Placental pericyte (primary cell): ENCODE results near the gene HSH2D. TPM values are rescaled to one million over a fixed set of nuclear protein-coding genes. Genes with fewer than 3 reads are reported as not detected.

ENCODE experiments used
- small RNA-seq: library from RNA; depleted of rRNA; stranded (forward); fragments of <200 nt; gene quantifications from one replicate; pipeline ENCODE3, GENCODE V24; 2012; ENCODE audit warnings: low replicate concordance
- total RNA-seq: library from RNA; depleted of rRNA; stranded (reverse); fragments of >200 nt; gene quantifications from 2 replicates; pipeline ENCODE4 v1.2.3, GENCODE V29; 2012

HSH2D gene, protein sequence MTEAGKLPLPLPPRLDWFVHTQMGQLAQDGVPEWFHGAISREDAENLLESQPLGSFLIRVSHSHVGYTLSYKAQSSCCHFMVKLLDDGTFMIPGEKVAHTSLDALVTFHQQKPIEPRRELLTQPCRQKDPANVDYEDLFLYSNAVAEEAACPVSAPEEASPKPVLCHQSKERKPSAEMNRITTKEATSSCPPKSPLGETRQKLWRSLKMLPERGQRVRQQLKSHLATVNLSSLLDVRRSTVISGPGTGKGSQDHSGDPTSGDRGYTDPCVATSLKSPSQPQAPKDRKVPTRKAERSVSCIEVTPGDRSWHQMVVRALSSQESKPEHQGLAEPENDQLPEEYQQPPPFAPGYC
- not detected in 2 replicates for total RNA-seq

GRCh38 chr19:16143399-16144215 is at the start of gene HSH2D:
TSS of gene HSH2D (plus strand) at chr19:16143685. CDS start at chr19:16148751, 5,066 bp downstream.

DNA sequence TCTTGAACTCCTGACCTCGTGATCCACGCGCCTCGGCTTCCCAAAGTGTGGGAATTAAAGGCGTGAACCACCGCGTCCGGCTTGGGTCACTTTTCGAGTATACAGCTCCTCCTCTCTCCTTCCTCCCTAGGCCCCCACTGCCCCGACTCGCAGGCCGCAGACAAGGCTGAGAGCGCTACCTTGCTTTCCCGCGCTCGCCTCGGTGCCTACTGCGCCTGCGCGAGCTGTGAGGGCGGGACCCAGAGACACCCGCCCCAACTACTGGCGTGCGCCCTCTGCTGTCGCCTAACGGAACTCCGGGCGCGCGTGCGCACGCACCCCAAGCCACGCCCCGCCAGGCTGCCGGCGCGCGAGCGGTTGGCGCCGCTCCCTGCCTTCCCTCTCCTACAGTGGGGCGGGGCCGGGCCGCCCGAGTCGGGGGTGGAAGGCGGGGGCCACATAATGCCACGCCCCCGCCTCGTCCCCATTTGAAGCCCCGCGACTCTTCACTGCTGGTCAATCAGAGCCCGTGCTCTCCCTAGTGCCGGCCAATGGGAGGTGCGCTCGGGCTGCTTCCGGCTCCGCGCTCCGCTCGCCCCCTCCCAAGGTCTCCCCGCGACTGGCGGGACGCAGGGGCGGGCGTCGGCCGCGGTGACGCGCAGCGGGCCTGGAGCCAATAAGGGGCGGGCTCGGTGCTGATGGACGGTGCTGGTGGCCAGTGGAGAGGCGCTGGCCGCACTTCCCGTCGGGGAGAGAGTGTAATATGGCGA is 32.2 kb upstream of the HSH2D start, which contains the start of gene RAB8A:
TSS of gene RAB8A (plus strand) at position 730 of the 749 bp plus-strand sequence. CDS start at position 743, 13 bp downstream.

GRCh38 chr19:16185123-16185767 is 41.8 kb downstream of the HSH2D start, which contains the start of gene FAM32A:
TSS of gene FAM32A (plus strand) at chr19:16185410. CDS start at chr19:16185443, 33 bp downstream.

DNA sequence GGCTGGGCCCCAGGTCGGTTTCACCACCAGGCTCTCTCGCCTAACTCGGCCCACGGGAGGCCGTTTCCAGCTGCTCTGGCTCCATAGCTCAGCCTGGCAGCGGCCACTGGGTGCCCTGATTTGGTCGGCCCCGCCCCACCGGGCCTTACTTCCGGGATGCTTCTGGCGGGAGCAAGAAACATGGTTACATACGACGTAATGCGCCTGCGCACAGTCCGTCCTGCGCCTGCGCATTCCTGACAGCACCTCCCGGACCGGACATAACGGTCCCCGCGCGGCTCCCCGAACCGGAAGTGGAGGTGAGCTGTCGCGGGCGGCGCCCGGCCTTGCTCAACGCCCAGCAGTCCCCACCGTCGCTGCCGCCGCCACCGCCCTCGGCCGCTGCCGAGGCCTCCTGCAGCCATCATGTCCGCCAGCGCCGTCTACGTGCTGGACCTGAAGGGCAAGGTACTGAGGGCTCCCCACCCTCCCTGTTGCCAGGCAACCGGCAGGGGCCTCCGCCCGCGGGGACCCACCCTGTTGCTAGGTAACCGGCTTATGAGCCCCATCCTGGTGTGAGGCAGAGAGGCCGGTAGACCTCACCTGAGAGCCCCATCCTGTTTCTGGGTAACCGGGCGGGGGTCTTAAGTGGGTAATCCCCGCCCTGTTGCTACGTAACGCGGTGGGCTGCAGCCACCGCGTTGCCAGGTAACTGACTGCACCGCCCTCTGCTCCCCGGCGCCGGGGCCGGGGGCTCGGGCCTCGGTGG is 54.3 kb downstream of the HSH2D start, which contains the start of gene AP1M1:
TSS of gene AP1M1 (plus strand) at position 290 of the 748 bp plus-strand sequence. CDS start at position 406, 116 bp downstream.

Small RNAs within 50 kb of the gene (small RNA-seq; reads per million reads assigned to genes)
- not detected for gene RF00017

Other genes with a start within 250 kb of the HSH2D start
- gene CYP4F2, start 245.6 kb upstream of the HSH2D start, total RNA-seq, result not detected in 2 replicates
- not detected in 2 replicates for gene CYP4F11, start 209.2 kb upstream of the HSH2D start, total RNA-seq
- not detected in 2 replicates for gene OR10H4, start 194.7 kb upstream of the HSH2D start, total RNA-seq
- gene TPM4, start 67.2 kb upstream of the HSH2D start, total RNA-seq, result 1,030 and 1,294 TPM in 2 replicates
- gene RAB8A, start 31.8 kb upstream of the HSH2D start, total RNA-seq, result 54.7 and 102 TPM in 2 replicates
- not detected in 2 replicates for gene CIB3, start 29.8 kb downstream of the HSH2D start, total RNA-seq
- gene FAM32A, start 41.7 kb downstream of the HSH2D start, total RNA-seq, result 102 and 108 TPM in 2 replicates
- gene AP1M1, start 54.2 kb downstream of the HSH2D start, total RNA-seq, result 79.7 and 127 TPM in 2 replicates
- gene KLF2, start 181.1 kb downstream of the HSH2D start, total RNA-seq, result 11.2 and 13.1 TPM in 2 replicates